HFF-Myc (cell line): ENCODE data around the gene PDE4D.

Experiments
- DNase-seq: peaks from one replicate; pipeline ENCODE4 v3.0.0-alpha.2; 2011; ENCODE audit warnings: low read depth; ENCODE audit errors: extremely low read depth
- H3K4me3 ChIP-seq: replicated peaks from 2 replicates; pipeline ENCODE4 v1.5.1; 2011; ENCODE audit warnings: low read depth, mild to moderate bottlenecking, control low read depth, low read length
- TF ChIP-seq, protein P1 (sequence below): IDR thresholded peaks from 2 replicates; pipeline ENCODE4 v1.5.1; 2012; ENCODE audit warnings: mild to moderate bottlenecking, low read depth, low read length, control low read depth; ENCODE audit errors: missing control alignments

Gene PDE4D

DNA sequence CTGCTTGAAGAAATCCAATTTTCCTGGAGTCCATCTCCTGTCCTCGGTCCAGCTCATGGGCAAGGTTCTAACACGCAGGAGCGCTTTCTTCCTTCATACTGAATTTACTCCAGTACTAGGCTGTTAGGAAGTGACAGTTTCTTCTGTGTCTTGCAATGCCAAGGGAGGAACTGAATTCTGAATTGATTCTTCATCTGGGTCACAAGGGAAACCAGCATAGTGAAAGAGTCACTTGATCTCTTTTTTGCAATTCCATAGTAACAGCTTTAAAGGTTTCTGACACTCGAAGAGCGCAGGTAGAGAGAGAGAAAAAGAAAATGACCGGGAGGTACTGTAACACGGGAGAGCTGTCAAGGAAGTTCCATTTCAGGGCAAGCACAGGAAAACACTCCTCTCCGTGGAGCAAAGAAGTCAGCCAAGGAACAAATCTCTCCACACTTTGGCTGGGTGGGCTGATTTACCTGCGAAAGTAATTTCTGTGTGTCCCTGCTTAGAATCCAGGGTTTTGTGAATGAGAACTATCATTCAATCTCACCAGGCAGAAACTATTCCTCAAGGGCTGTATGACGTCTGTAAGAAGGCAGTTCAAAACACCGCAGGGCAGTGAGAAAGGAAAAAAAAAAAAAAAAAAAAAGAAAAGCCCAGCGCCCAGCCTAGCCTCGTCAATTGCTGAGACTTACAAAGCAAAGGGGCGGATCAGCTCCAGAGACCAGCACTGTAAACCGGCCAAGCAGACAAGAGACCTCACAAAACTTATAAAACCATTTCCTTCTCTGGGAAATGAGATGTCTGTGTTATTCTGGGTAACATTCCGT lies 617.8 kb downstream of the PDE4D start:
- TF ChIP-seq, protein P1, sequence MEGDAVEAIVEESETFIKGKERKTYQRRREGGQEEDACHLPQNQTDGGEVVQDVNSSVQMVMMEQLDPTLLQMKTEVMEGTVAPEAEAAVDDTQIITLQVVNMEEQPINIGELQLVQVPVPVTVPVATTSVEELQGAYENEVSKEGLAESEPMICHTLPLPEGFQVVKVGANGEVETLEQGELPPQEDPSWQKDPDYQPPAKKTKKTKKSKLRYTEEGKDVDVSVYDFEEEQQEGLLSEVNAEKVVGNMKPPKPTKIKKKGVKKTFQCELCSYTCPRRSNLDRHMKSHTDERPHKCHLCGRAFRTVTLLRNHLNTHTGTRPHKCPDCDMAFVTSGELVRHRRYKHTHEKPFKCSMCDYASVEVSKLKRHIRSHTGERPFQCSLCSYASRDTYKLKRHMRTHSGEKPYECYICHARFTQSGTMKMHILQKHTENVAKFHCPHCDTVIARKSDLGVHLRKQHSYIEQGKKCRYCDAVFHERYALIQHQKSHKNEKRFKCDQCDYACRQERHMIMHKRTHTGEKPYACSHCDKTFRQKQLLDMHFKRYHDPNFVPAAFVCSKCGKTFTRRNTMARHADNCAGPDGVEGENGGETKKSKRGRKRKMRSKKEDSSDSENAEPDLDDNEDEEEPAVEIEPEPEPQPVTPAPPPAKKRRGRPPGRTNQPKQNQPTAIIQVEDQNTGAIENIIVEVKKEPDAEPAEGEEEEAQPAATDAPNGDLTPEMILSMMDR: no peak
- H3K4me3 ChIP-seq: peak overlapping the region; percentile 38
- DNase-seq: no peak

DNA sequence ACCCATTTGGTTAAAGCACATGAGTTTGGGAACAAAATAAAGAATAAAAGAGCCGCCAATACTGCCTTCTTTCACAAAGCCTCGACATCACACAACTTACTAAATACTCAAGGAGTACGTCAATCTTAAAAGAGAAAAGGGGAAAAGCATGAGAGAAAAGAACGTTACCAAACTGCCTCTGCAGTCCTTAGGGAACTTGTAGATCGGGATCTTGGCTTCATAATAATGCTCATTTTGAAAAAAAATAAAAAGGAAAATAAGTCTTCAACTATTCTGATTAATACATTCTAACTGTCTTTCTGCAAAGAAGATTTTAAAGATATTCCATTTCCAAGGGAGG lies 618.4 kb downstream of the PDE4D start:
- DNase-seq: no peak
- TF ChIP-seq, protein P1: no peak
- peak overlapping the region; percentile 38 for H3K4me3 ChIP-seq

DNA sequence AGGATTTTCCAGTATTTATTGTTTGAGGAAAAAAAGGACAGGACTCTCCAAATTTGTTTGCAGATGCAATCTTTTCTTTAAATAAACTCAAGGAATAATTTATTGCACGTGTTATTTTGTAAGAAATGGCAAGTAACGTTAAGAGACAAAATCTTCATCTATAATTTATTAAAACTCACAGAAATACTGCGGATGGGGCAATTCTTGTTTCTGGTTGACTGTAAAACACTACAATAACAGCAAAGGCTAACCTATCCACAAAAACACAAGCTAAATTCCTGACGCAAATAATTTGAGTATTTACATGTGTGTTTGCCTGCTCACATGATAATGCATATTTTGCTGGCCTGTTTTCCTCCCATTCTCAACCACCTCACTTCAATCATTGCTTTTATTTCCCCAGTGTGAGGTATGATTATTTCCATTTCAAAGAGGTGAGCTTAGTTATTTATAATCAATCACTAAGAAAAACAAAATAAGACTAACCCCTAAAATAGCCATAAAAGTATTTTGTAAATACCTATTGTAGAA lies 619.4 kb downstream of the PDE4D start:
- DNase-seq: no peak
- TF ChIP-seq, protein P1: no peak
- H3K4me3 ChIP-seq: no peak overlapping the region

DNA sequence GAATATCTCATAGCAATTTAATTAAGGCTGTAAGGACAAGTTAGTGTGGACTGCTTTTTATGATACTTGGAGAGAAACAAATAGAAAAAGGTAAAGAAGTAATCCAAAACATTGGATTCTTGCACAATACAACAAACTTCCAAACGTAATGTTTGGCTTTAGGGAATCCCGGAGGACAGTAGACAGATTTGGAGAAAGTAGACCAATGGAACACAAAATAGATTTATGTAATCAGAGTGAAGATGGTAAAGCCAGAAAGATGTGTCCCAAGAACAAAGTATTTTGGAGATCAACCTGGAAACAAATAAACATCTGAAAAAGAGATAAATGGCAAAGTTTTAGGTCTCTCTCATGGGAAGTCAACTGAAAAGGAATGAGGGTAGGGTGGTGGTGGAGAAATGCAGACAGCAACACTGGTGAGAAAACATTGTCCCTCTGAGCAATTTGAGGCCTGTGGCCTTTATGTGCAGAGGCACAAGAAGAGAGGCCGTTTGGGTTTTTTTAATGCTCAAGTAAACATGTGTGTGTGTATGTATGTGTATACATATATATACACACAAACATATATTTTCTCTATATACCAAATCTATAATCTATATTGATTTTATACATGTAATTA lies 620.6 kb downstream of the PDE4D start:
- no peak overlapping the region for H3K4me3 ChIP-seq
- TF ChIP-seq, protein P1: no peak
- no peak for DNase-seq

DNA sequence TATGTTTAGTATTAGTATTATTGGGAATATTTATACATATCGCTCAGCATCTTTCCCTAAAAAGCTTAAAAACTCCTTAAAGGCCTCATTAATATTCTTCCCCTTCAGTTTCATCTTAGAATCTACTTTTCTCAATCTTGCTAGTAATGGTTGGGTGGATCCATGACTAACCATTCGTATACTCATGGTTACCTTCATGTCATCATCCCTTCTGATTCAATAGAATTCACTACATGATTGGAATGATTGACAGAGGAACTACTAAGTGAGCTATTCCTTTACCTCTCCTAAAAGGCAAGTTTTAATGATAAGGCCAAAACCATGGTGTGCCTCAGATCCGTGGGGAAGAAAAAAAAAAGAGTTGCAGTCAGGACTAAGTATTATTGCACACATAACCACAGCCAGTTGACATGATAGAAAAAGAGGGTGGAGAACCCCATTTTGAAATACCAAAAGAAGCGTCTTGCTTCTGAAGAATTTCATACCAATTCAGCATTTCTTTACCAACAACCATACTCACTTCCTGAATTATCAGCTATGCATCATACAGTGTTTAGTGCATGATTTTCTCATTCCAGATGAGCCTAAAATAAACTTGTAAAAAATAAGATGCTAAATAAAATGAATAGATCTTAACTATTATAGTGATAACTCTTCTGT lies 624.6 kb downstream of the PDE4D start:
- no peak overlapping the region for H3K4me3 ChIP-seq
- TF ChIP-seq, protein P1: no peak
- no peak for DNase-seq

DNA sequence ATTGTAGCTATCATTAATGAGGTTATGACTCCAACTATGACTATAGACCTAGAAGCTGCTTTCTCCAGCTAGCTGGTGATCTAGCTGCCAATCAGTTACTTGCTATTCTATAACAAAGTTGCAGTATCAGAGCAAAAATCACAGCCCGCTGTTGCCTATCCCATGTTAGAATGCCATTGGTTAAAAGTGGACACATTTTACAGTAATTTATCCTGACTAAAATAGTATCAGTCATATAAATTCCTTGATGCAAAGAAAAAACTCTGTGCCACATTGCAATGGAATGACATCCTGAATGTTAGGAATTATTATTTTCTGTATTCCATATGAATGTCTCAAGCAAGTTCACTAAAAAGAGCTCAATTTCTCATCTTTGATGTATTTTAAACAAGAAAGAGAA lies 626.5 kb downstream of the PDE4D start:
- H3K4me3 ChIP-seq: no peak overlapping the region
- TF ChIP-seq, protein P1: no peak
- no peak for DNase-seq
